Measurements from ENCODE around the gene MAP2. TPM values are rescaled to one million over a fixed set of nuclear protein-coding genes. Genes with fewer than 3 reads are reported as not detected.

The MAP2 gene, protein sequence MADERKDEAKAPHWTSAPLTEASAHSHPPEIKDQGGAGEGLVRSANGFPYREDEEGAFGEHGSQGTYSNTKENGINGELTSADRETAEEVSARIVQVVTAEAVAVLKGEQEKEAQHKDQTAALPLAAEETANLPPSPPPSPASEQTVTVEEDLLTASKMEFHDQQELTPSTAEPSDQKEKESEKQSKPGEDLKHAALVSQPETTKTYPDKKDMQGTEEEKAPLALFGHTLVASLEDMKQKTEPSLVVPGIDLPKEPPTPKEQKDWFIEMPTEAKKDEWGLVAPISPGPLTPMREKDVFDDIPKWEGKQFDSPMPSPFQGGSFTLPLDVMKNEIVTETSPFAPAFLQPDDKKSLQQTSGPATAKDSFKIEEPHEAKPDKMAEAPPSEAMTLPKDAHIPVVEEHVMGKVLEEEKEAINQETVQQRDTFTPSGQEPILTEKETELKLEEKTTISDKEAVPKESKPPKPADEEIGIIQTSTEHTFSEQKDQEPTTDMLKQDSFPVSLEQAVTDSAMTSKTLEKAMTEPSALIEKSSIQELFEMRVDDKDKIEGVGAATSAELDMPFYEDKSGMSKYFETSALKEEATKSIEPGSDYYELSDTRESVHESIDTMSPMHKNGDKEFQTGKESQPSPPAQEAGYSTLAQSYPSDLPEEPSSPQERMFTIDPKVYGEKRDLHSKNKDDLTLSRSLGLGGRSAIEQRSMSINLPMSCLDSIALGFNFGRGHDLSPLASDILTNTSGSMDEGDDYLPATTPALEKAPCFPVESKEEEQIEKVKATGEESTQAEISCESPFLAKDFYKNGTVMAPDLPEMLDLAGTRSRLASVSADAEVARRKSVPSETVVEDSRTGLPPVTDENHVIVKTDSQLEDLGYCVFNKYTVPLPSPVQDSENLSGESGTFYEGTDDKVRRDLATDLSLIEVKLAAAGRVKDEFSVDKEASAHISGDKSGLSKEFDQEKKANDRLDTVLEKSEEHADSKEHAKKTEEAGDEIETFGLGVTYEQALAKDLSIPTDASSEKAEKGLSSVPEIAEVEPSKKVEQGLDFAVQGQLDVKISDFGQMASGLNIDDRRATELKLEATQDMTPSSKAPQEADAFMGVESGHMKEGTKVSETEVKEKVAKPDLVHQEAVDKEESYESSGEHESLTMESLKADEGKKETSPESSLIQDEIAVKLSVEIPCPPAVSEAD (N-terminal part only)
- 15.5 TPM for total RNA-seq

DNA sequence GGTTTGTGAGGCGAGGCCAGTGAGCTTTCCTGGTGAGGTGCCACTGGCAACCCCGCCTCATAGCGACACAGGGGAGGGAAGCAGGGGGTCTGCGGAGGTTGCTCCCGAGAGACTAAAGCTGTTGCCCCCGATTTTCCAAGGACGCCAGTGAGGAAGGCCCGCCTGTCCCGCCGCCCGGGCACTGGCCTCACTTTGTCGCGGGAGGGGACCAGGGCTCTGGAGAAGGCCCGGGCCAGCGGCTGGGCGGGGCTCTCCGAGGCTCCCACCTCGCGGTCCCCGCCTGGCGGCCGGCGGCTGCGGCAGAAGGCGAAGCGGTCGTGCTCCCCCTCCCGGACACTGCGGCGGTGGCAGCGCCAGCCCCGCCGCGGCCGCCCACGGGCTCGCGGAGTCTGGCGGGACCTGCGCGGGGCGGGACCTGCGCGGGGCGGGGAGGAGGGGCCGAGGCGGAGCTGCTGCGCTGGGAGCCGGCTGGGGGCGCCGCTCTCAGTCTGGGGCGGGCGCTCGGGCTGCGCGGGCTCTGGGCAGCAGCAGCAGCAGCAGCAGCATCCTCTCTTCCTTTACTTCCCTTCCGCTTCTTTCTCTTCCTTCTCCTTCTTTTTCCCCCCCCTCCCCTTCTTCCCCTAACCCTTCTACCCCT, at the start of gene MAP2:
Gene MAP2, plus strand, starts transcription at position 486 of the 637 bp plus-strand sequence. CDS start 229,124 bp downstream, outside the sequence.
- DNase-seq (ENCODE audit: extremely low spot score in 2 of 2), result no peak
- H3K27ac ChIP-seq, result peak within 1 kb of the TSS; percentile 51
- no peaks in the 10 kb centered on the region for H3K9me3 ChIP-seq
- H3K4me1 ChIP-seq, result peaks cover 23% of the 10 kb centered on the region
- intact Hi-C loops (cut with DNase I), result no loop called here
- H3K4me3 ChIP-seq, result peak within 1 kb of the TSS; percentile 61 to 63
- H3K36me3 ChIP-seq, result no peaks in the 10 kb centered on the region
- no peaks in the 10 kb centered on the region for H3K27me3 ChIP-seq
- TF ChIP-seq POLR2AphosphoS5 (IDR thresholded peaks at IDR 0.05; ENCODE audit: insufficient read depth in 1 of 2, low read depth in 1 of 2) (peak in 1 of 2 donors; percentile 48), CTCF (IDR thresholded peaks at IDR 0.05) (peak; percentile 22 to 42 (median 40)), POLR2A (IDR thresholded peaks at IDR 0.05) (no peak)

- intact Hi-C loops (cut with DNase I), result no loop called here
- Histone ChIP-seq H3K9me3 (no peaks in the 10 kb centered on the region), H3K4me1 (no peaks in the 10 kb centered on the region), H3K27me3 (no peaks in the 10 kb centered on the region), H3K4me3 (no peak overlapping the region), H3K27ac (no peak overlapping the region), H3K36me3 (no peaks in the 10 kb centered on the region)
- DNase-seq (ENCODE audit: extremely low spot score in 2 of 2), result no peak
- TF ChIP-seq POLR2AphosphoS5 (IDR thresholded peaks at IDR 0.05; ENCODE audit: insufficient read depth in 1 of 2, low read depth in 1 of 2) (no peak), CTCF (IDR thresholded peaks at IDR 0.05) (no peak), POLR2A (IDR thresholded peaks at IDR 0.05) (no peak)
Measured at GRCh38 chr2:209376686-209377085, 47.2 kb upstream of the MAP2 start.

DNA sequence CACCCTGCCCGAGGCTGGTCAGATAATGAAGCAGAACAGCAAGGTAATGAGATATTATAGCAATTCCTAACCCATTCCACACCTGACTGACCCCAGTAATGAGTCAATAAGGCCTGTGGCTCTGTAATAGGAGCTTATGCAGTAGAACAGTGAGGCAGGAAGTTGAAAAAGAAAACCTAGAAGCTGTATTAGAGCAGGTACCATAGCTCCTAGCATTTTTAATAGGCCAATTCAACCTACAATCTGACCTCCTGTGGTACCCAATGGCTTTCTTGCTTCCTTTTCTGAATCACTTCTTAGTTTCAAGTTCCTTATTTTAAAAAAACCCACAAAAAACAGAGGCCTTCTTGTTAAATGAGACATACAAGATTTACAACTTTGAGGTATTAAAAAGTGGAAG, 43.6 kb upstream of the MAP2 start:
- Histone ChIP-seq H3K36me3 (no peaks in the 10 kb centered on the region), H3K9me3 (no peaks in the 10 kb centered on the region), H3K4me3 (no peak overlapping the region), H3K4me1 (no peaks in the 10 kb centered on the region), H3K27ac (no peak overlapping the region), H3K27me3 (no peaks in the 10 kb centered on the region)
- intact Hi-C loops (cut with DNase I), result no loop called here
- TF ChIP-seq POLR2AphosphoS5 (IDR thresholded peaks at IDR 0.05; ENCODE audit: insufficient read depth in 1 of 2, low read depth in 1 of 2) (no peak), CTCF (IDR thresholded peaks at IDR 0.05) (no peak), POLR2A (IDR thresholded peaks at IDR 0.05) (no peak)
- no peak for DNase-seq (ENCODE audit: extremely low spot score in 2 of 2)

- intact Hi-C loops (cut with DNase I), result no loop called here
- no peaks in the 10 kb centered on the region for H3K9me3 ChIP-seq
- DNase-seq (ENCODE audit: extremely low spot score in 2 of 2), result no peak
- no peaks in the 10 kb centered on the region for H3K36me3 ChIP-seq
- TF ChIP-seq CTCF (IDR thresholded peaks at IDR 0.05) (no peak), POLR2AphosphoS5 (IDR thresholded peaks at IDR 0.05; ENCODE audit: insufficient read depth in 1 of 2, low read depth in 1 of 2) (no peak), POLR2A (IDR thresholded peaks at IDR 0.05) (no peak)
- H3K27me3 ChIP-seq, result no peaks in the 10 kb centered on the region
- H3K4me3 ChIP-seq, result no peak overlapping the region
- H3K27ac ChIP-seq, result no peak overlapping the region
- H3K4me1 ChIP-seq, result no peaks in the 10 kb centered on the region
Measured at GRCh38 chr2:209381091-209381490, 42.8 kb upstream of the MAP2 start.
